Endothelial cell of umbilical vein (primary cell): ENCODE measurements around the gene CETP. TPM values are rescaled to one million over a fixed set of nuclear protein-coding genes. Genes with fewer than 3 reads are reported as not detected.

Source experiments
- BruUV-seq: library from RNA; stranded (reverse); fragments of 400-500 nt; replicated peaks from 2 replicates; lab custom pipeline; 2021; lab: Mats Ljungman, UMichigan
- CTCF ChIA-PET: fragments of 300-600, 350-600 bp; sonication (Branson Sonifier 250); formaldehyde crosslinking; loops from one replicate; lab custom pipeline; 2021; ENCODE audit warnings: antibody characterized with exemption, inconsistent platforms; lab: Charles Lee
- POLR2A ChIA-PET: fragments of 300-600, 350-600 bp; sonication (Branson Sonifier 250); formaldehyde crosslinking; loops from one replicate; lab custom pipeline; 2021; ENCODE audit warnings: antibody characterized with exemption, inconsistent platforms; lab: Charles Lee
- DNase-seq: peaks from one replicate; pipeline ENCODE4 v3.0.0-alpha.2; 2011; ENCODE audit warnings: low read depth, low spot score
- FAIRE-seq: peaks from 2 replicates; lab custom pipeline; 2011; peaks lifted over from hg19 to GRCh38; lab: Jason Lieb, UNC
- H2AFZ ChIP-seq: 2 replicates; pipeline ENCODE4 v1.6.0; 2012; ENCODE audit warnings: low read depth, low read length, control low read depth, inconsistent platforms
- H3K27ac ChIP-seq: 2 replicates; pipeline ENCODE4 v1.5.1; 2011; ENCODE audit warnings: low read depth, mild to moderate bottlenecking, control low read depth, low read length, moderate library complexity; ENCODE audit not compliant: insufficient read depth
- H3K27me3 ChIP-seq, 2 experiments: 2 replicates each; pipeline versions ENCODE4 v1.6.0 to v1.6.1; 2011; ENCODE audit warnings: low read length in 2 of 2, mixed read lengths in 1 of 2; ENCODE audit not compliant: control insufficient read depth in 2 of 2, insufficient read depth in 2 of 2
- H3K36me3 ChIP-seq, 2 experiments: 2 replicates in 1 of 2; 3 replicates in 1 of 2; pipeline ENCODE4 v1.5.1; 2011; ENCODE audit warnings: low read length in 2 of 2, mild to moderate bottlenecking in 1 of 2, moderate library complexity in 1 of 2; ENCODE audit not compliant: control insufficient read depth in 2 of 2, insufficient read depth in 2 of 2; ENCODE audit errors: extremely low read depth in 1 of 2
- H3K4me1 ChIP-seq: 3 replicates; pipeline ENCODE4 v1.5.1; 2011; ENCODE audit warnings: mild to moderate bottlenecking, low read length; ENCODE audit not compliant: control insufficient read depth, insufficient read depth; ENCODE audit errors: extremely low read depth
- H3K4me2 ChIP-seq: 2 replicates; pipeline ENCODE4 v1.6.1; 2011; ENCODE audit warnings: low read length, control low read depth, mixed read lengths; ENCODE audit not compliant: insufficient read depth
- H3K4me3 ChIP-seq, 3 experiments: fragments of 200-600 bp in 1 of 3; sonication (generic), shearing (Covaris generic) in 1 of 3; replicated peaks in 1 of 3; 2 replicates each; pipeline ENCODE4 v1.5.1; 2011 to 2016; ENCODE audit warnings: control low read depth in 3 of 3, low read length in 3 of 3, mild to moderate bottlenecking in 2 of 3, inconsistent platforms in 1 of 3, low read depth in 1 of 3, moderate library complexity in 1 of 3; ENCODE audit not compliant: insufficient read depth in 1 of 3
- H3K79me2 ChIP-seq: 2 replicates; pipeline ENCODE4 v1.6.0; 2012; ENCODE audit warnings: low read length, inconsistent platforms; ENCODE audit not compliant: control insufficient read depth, insufficient read depth
- H3K9ac ChIP-seq: replicated peaks from 2 replicates; pipeline ENCODE3; 2011; ENCODE audit warnings: low read length, control low read depth; ENCODE audit not compliant: insufficient read depth; ENCODE audit errors: extremely low read depth
- H3K9me1 ChIP-seq: replicated peaks from 3 replicates; pipeline ENCODE4 v1.6.0; 2011; ENCODE audit warnings: mild to moderate bottlenecking, low read length; ENCODE audit not compliant: control insufficient read depth, insufficient read depth; ENCODE audit errors: extremely low read depth
- H3K9me3 ChIP-seq: replicated peaks from 2 replicates; pipeline ENCODE4 v1.5.1; 2012; ENCODE audit warnings: low read length, inconsistent platforms; ENCODE audit not compliant: control insufficient read depth, insufficient read depth
- H4K20me1 ChIP-seq: replicated peaks from 2 replicates; pipeline ENCODE3; 2011; ENCODE audit warnings: mild to moderate bottlenecking, low read length; ENCODE audit not compliant: control insufficient read depth, insufficient read depth; ENCODE audit errors: extremely low read depth
- EZH2 ChIP-seq: IDR thresholded peaks from 2 replicates; pipeline ENCODE4 v1.6.1; 2012; ENCODE audit warnings: borderline replicate concordance, low read depth, mild to moderate bottlenecking, moderate library complexity, low read length, inconsistent platforms; ENCODE audit not compliant: severe bottlenecking
- FOS ChIP-seq: IDR thresholded peaks from 2 replicates; pipeline ENCODE4 v1.6.1; 2011; ENCODE audit warnings: mild to moderate bottlenecking, low read length, moderate library complexity, borderline replicate concordance; ENCODE audit not compliant: insufficient read depth
- GATA2 ChIP-seq: IDR thresholded peaks from 2 replicates; pipeline ENCODE4 v1.7.0; 2011; ENCODE audit warnings: low read depth, mild to moderate bottlenecking, moderate library complexity, mixed read lengths, low read length; ENCODE audit not compliant: insufficient read length, insufficient read depth
- JUN ChIP-seq: IDR thresholded peaks from 2 replicates; pipeline ENCODE4 v1.6.1; 2011; ENCODE audit warnings: borderline replicate concordance, low read depth; ENCODE audit not compliant: insufficient read length, insufficient read depth
- MYC ChIP-seq: IDR thresholded peaks from one replicate; pipeline ENCODE4 v1.6.1; 2011; ENCODE audit warnings: mild to moderate bottlenecking, low read depth, low read length
- POLR2A ChIP-seq: IDR thresholded peaks from 2 replicates; pipeline ENCODE4 v1.6.1; 2012; ENCODE audit warnings: low read depth, mild to moderate bottlenecking, control low read depth, low read length
- POLR2AphosphoS5 ChIP-seq: IDR thresholded peaks from 2 replicates; pipeline ENCODE4 v1.6.1; 2012; ENCODE audit warnings: low read depth, mild to moderate bottlenecking, control low read depth, low read length, moderate library complexity; ENCODE audit not compliant: insufficient read depth
- dilution Hi-C: fragments of 300-500 bp; cut with MboI; formaldehyde crosslinking; loops from one replicate; pipeline ENCODE4 v1.15.0; 2019; ENCODE audit warnings: low sequenced_read_pairs; ENCODE audit not compliant: extremely low pct_ligation_motif_present
- intact Hi-C: fragments of 100-400 bp; cut with micrococcal nuclease; formaldehyde crosslinking; loops from one replicate; pipeline ENCODE4 v1.10.0; 2022
- polyA plus RNA-seq, 4 experiments: library from polyadenylated mRNA; depleted of rRNA in 3 of 4; stranded (reverse) in 3 of 4; unstranded in 1 of 4; fragments of >200 nt; gene quantifications; 2 replicates each; pipeline versions ENCODE4 v1.2.1 to v1.2.3, GENCODE V29; 2011 to 2012; ENCODE audit warnings: missing spikeins in 1 of 4
- total RNA-seq: library from RNA; stranded (reverse); gene quantifications from 2 replicates; pipeline ENCODE4 v1.2.3, GENCODE V29; 2021
- TF ChIP-seq, protein P1 (sequence below): IDR thresholded peaks from 2 replicates; pipeline ENCODE4 v1.6.1; 2011; ENCODE audit not compliant: insufficient read depth, insufficient read length
- TF ChIP-seq, protein P2 (sequence below), 2 donors: IDR thresholded peaks; 1 replicate in 1 of 2; 2 replicates in 1 of 2; pipeline ENCODE4 v1.5.1; 2011; ENCODE audit warnings: low read length in 2 of 2, mild to moderate bottlenecking in 2 of 2, moderate library complexity in 2 of 2, control low read depth in 1 of 2, inconsistent platforms in 1 of 2, low read depth in 1 of 2; ENCODE audit not compliant: insufficient read depth in 1 of 2; ENCODE audit errors: extremely low read depth in 1 of 2

CETP gene
- total and polyA plus RNA-seq, 2 donors (not counting 3 experiments of a cell fraction or from before 2014, with no cell fraction given): 2.2 to 2.8 TPM

DNA sequence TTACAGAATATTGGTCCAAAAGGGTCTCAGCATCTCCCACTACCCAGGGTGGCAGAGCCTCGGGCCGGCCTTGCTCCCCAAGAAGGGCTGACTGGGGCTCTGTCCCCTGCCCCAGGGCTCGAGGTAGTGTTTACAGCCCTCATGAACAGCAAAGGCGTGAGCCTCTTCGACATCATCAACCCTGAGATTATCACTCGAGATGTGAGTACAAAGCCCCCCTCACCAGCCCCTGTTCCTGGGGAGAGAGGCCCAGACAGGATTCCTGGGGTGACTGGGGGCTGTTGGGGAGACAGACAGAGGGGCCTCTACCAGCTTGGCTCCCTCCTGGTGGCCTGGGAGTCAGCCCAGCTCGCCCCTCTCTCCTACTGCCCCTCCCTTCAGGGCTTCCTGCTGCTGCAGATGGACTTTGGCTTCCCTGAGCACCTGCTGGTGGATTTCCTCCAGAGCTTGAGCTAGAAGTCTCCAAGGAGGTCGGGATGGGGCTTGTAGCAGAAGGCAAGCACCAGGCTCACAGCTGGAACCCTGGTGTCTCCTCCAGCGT is 21.5 kb downstream of the CETP start:
- H3K9me1 ChIP-seq: no peaks in the 10 kb centered on the region
- dilution Hi-C loops (no loop called here), intact Hi-C loops (no loop called here)
- H3K79me2 ChIP-seq: no peaks in the 10 kb centered on the region
- no peak overlapping the region for H3K4me3 ChIP-seq
- FAIRE-seq (no peak), DNase-seq (no peak)
- H3K9ac ChIP-seq: no peak overlapping the region
- no peak for TF ChIP-seq GATA2
- TF ChIP-seq POLR2AphosphoS5: no peak
- TF ChIP-seq, protein P1, sequence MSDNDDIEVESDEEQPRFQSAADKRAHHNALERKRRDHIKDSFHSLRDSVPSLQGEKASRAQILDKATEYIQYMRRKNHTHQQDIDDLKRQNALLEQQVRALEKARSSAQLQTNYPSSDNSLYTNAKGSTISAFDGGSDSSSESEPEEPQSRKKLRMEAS: no peak
- TF ChIP-seq FOS: no peak
- TF ChIP-seq, protein P2, sequence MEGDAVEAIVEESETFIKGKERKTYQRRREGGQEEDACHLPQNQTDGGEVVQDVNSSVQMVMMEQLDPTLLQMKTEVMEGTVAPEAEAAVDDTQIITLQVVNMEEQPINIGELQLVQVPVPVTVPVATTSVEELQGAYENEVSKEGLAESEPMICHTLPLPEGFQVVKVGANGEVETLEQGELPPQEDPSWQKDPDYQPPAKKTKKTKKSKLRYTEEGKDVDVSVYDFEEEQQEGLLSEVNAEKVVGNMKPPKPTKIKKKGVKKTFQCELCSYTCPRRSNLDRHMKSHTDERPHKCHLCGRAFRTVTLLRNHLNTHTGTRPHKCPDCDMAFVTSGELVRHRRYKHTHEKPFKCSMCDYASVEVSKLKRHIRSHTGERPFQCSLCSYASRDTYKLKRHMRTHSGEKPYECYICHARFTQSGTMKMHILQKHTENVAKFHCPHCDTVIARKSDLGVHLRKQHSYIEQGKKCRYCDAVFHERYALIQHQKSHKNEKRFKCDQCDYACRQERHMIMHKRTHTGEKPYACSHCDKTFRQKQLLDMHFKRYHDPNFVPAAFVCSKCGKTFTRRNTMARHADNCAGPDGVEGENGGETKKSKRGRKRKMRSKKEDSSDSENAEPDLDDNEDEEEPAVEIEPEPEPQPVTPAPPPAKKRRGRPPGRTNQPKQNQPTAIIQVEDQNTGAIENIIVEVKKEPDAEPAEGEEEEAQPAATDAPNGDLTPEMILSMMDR (IDR thresholded peaks at IDR 0.05; ENCODE audit: extremely low read depth in 1 of 2, insufficient read depth in 1 of 2, low read depth in 1 of 2, low read length in 2 of 2): no peak
- no peak for TF ChIP-seq EZH2
- no peak for TF ChIP-seq JUN
- no peak for TF ChIP-seq MYC
- no peak for TF ChIP-seq POLR2A
- ChIA-PET CTCF (interaction anchor here (0.7 to 2.1 kb wide), 4 partner anchors 16 to 109 kb away, joined by 3 to 8 read pairs (median 3); partner anchors contain the start of gene CPNE2), POLR2A (no interaction called here)
- no peaks in the 10 kb centered on the region for H3K27me3 ChIP-seq
- peaks cover 2% of the 10 kb centered on the region for H3K4me1 ChIP-seq
- H3K27ac ChIP-seq: no peak overlapping the region
- no peaks in the 10 kb centered on the region for H3K9me3 ChIP-seq
- no TSS peak for BruUV-seq
- no peak overlapping the region for H2AFZ ChIP-seq
- no peaks in the 10 kb centered on the region for H3K36me3 ChIP-seq
- no peak overlapping the region for H3K4me2 ChIP-seq
- H4K20me1 ChIP-seq: no peaks in the 10 kb centered on the region
